ENCODE data around the gene NDST1.

Gene NDST1

GRCh38 chr5:150545246-150545645 is 37.3 kb downstream of the NDST1 start:
- TF ChIP-seq, protein P1, sequence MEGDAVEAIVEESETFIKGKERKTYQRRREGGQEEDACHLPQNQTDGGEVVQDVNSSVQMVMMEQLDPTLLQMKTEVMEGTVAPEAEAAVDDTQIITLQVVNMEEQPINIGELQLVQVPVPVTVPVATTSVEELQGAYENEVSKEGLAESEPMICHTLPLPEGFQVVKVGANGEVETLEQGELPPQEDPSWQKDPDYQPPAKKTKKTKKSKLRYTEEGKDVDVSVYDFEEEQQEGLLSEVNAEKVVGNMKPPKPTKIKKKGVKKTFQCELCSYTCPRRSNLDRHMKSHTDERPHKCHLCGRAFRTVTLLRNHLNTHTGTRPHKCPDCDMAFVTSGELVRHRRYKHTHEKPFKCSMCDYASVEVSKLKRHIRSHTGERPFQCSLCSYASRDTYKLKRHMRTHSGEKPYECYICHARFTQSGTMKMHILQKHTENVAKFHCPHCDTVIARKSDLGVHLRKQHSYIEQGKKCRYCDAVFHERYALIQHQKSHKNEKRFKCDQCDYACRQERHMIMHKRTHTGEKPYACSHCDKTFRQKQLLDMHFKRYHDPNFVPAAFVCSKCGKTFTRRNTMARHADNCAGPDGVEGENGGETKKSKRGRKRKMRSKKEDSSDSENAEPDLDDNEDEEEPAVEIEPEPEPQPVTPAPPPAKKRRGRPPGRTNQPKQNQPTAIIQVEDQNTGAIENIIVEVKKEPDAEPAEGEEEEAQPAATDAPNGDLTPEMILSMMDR (IDR thresholded peaks at IDR 0.05; ENCODE audit: extremely low read depth, missing control alignments) = no peak
- DNase-seq (ENCODE audit: low spot score) = no peak

DNA sequence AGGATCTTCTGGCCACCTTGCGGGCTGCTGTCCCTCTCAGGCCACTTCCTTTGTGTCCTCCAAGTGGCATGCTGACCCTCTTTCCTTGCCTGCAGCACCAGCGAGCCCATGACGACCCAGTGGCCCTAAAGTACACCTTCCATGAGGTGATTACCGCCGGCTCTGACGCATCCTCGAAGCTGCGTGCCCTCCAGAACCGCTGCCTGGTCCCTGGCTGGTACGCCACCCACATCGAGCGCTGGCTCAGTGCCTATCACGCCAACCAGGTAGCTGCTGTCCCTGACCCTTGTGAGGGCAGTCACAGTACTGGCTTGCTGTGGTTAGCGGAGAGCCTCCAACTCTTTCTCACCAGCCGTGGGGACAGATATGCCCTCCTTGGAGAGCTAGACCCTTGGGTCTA is 40.2 kb downstream of the NDST1 start:
- TF ChIP-seq, protein P1 (IDR thresholded peaks at IDR 0.05; ENCODE audit: extremely low read depth, missing control alignments) = no peak
- no peak for DNase-seq (ENCODE audit: low spot score)

DNA sequence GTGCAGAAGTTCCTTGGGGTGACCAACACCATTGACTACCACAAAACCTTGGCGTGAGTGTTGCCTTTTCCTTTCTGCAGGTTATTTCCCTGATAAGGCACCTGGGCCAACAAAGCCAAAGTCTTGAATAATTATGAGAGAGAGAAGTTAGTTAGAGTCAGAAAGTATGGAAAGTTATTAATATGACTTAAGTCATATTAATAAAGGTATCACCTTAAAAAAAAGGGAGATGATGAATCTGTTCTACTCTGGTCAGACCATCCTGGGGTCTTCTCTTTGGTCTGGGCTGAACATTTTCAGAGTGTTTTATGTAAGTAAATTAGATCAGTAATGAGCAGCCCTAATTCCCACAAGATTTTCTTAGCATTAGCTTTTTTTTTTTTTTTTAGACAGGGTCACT is 41.8 kb downstream of the NDST1 start:
- no peak for DNase-seq (ENCODE audit: low spot score)
- TF ChIP-seq, protein P1 (IDR thresholded peaks at IDR 0.05; ENCODE audit: extremely low read depth, missing control alignments) = no peak

DNA sequence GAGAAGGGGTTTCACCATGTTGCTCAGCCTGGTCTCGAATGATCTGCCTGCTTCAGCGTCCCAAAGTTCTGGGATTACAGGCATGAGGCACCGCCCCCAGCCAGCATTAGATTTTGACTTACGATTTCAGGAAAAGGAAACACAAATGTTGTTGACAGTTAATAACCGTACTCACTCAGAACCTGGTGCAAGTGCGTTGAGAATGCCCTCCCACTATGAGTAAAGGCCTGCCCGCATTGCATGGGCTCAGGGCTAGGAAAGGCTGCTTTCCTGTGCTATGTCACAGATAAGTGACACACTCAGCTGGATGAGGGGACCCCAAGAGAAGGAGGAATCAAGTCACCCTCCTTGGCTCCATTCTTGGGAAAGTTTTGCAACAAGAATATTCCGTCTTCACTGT is 42.4 kb downstream of the NDST1 start:
- TF ChIP-seq, protein P1 (IDR thresholded peaks at IDR 0.05; ENCODE audit: extremely low read depth, missing control alignments) = no peak
- DNase-seq (ENCODE audit: low spot score) = no peak

GRCh38 chr5:150551066-150551465 is 43.1 kb downstream of the NDST1 start:
- no peak for DNase-seq (ENCODE audit: low spot score)
- TF ChIP-seq, protein P1 (IDR thresholded peaks at IDR 0.05; ENCODE audit: extremely low read depth, missing control alignments) = no peak

GRCh38 chr5:150553402-150553801 is 45.5 kb downstream of the NDST1 start:
- TF ChIP-seq, protein P1 (IDR thresholded peaks at IDR 0.05; ENCODE audit: extremely low read depth, missing control alignments) = no peak
- no peak for DNase-seq (ENCODE audit: low spot score)

GRCh38 chr5:150553911-150554310 is 46.0 kb downstream of the NDST1 start:
- TF ChIP-seq, protein P1 (IDR thresholded peaks at IDR 0.05; ENCODE audit: extremely low read depth, missing control alignments) = no peak
- no peak for DNase-seq (ENCODE audit: low spot score)
